Measurements from ENCODE around the gene TMEM253. TPM values are rescaled to one million over a fixed set of nuclear protein-coding genes. Genes with fewer than 3 reads are reported as not detected.
A peak's percentile ranks its signal among the peaks of the same experiment; 100 is the strongest.

The TMEM253 gene
- total RNA-seq, 1 donor from 2014 or later, result under 0.01 TPM

DNA sequence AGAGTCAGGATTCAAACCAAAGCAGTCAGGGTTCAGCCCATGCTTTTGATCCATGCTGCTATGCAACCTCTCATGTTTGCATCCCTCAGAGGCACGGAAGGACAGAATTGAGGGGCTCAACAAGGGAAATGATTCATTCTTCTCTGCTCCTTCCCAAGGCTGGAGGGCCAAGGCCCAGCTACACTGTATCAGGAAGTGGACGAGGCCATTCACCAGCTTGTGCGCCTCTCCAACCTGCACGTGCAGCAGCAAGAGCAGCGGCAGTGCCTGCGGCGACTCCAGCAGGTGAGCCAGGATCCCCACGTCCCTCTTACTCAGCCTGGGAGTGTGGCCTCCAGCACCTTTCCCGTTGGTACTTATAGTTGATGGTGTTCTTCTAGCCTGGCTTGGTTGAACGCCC, 22.1 kb upstream of the TMEM253 start:
- Histone ChIP-seq H3K36me3 (ENCODE audit: control insufficient read depth, insufficient read depth, low read length) (peaks cover 1% of the 10 kb centered on the region), H3K4me3 (ENCODE audit: low read depth, low read length) (no peak overlapping the region), H3K27me3 (ENCODE audit: control insufficient read depth, insufficient read depth, low read length) (no peaks in the 10 kb centered on the region)
- no peak for FAIRE-seq
- TF ChIP-seq, protein P1, sequence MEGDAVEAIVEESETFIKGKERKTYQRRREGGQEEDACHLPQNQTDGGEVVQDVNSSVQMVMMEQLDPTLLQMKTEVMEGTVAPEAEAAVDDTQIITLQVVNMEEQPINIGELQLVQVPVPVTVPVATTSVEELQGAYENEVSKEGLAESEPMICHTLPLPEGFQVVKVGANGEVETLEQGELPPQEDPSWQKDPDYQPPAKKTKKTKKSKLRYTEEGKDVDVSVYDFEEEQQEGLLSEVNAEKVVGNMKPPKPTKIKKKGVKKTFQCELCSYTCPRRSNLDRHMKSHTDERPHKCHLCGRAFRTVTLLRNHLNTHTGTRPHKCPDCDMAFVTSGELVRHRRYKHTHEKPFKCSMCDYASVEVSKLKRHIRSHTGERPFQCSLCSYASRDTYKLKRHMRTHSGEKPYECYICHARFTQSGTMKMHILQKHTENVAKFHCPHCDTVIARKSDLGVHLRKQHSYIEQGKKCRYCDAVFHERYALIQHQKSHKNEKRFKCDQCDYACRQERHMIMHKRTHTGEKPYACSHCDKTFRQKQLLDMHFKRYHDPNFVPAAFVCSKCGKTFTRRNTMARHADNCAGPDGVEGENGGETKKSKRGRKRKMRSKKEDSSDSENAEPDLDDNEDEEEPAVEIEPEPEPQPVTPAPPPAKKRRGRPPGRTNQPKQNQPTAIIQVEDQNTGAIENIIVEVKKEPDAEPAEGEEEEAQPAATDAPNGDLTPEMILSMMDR (IDR thresholded peaks at IDR 0.05; ENCODE audit: insufficient read depth, low read length, severe bottlenecking), result no peak
- DNase-seq (ENCODE audit: low read depth), result no peak

DNA sequence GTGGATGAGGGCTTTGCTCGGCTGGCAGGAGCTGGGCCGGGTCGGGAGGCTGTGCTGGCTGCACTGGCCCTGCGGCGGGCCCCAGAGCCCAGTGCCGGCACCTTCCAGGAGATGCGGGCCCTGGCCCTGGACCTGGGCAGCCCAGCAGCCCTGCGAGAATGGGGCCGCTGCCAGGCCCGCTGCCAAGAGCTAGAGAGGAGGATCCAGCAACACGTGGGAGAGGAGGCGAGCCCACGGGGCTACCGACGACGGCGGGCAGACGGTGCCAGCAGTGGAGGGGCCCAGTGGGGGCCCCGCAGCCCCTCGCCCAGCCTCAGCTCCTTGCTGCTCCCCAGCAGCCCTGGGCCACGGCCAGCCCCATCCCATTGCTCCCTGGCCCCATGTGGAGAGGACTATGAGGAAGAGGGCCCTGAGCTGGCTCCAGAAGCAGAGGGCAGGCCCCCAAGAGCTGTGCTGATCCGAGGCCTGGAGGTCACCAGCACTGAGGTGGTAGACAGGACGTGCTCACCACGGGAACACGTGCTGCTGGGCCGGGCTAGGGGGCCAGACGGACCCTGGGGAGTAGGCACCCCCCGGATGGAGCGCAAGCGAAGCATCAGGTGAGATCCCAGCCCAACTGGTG, 19.2 kb upstream of the TMEM253 start:
- Histone ChIP-seq H3K36me3 (ENCODE audit: control insufficient read depth, insufficient read depth, low read length) (peaks cover 1% of the 10 kb centered on the region), H3K4me3 (ENCODE audit: low read depth, low read length) (no peak overlapping the region), H3K27me3 (ENCODE audit: control insufficient read depth, insufficient read depth, low read length) (no peaks in the 10 kb centered on the region)
- no peak for FAIRE-seq
- TF ChIP-seq, protein P1 (IDR thresholded peaks at IDR 0.05; ENCODE audit: insufficient read depth, low read length, severe bottlenecking), result no peak
- DNase-seq (ENCODE audit: low read depth), result no peak

DNA sequence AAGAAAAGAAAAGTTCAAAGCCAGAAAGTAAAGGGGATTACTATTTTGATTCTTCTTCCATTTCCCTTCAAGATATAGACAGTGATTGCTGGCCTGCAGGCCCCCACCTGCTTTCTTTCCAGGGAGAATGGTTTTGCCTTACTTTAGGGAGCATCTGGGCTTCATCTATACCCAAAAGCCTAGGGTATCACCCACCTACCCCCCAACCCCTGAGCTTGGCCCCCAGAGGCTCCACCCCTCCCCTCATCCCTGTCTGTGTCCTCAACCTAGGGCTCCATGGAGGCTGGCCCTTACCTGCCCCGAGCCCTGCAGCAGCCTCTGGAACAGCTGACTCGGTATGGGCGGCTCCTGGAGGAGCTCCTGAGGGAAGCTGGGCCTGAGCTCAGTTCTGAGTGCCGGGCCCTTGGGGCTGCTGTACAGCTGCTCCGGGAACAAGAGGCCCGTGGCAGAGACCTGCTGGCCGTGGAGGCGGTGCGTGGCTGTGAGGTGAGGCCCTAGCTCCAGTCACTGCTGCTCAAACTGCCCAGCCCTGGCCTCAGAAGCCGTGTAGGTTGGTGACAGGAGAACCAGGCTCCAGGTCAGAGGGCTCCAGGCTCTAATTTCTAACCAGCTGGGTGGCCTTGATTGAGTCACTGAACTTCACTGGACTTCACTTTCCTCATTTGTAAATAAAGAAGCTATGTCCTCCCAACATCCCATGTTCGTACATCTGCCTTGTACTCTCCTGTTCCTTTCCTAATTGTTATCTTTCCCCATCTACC, 17.1 kb upstream of the TMEM253 start:
- DNase-seq (ENCODE audit: low read depth) (no peak), FAIRE-seq (no peak)
- TF ChIP-seq, protein P1 (IDR thresholded peaks at IDR 0.05; ENCODE audit: insufficient read depth, low read length, severe bottlenecking), result no peak
- Histone ChIP-seq H3K27me3 (ENCODE audit: control insufficient read depth, insufficient read depth, low read length) (no peaks in the 10 kb centered on the region), H3K36me3 (ENCODE audit: control insufficient read depth, insufficient read depth, low read length) (peaks cover 1% of the 10 kb centered on the region), H3K4me3 (ENCODE audit: low read depth, low read length) (no peak overlapping the region)

DNA sequence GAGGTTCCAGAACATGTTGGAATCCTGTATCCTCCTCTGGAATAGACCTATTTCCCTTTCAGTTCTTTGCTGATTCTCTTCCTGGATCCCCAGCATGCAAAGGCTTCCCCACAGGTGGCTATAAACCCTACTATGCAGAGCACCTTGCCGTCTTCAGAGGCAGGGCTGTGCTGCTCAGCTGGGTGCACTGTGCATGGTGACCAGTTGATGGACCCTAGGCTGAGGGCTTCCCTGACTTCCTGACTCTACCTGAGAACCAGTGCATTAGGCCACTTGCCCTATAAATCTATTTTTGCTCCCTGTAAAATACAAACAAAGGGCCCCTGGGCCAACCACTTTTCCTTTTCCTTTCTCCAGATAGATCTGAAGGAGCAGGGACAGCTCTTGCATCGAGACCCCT, 16.5 kb upstream of the TMEM253 start:
- DNase-seq (ENCODE audit: low read depth), result no peak
- Histone ChIP-seq H3K36me3 (ENCODE audit: control insufficient read depth, insufficient read depth, low read length) (peaks cover 1% of the 10 kb centered on the region), H3K27me3 (ENCODE audit: control insufficient read depth, insufficient read depth, low read length) (no peaks in the 10 kb centered on the region), H3K4me3 (ENCODE audit: low read depth, low read length) (no peak overlapping the region)
- TF ChIP-seq, protein P1 (IDR thresholded peaks at IDR 0.05; ENCODE audit: insufficient read depth, low read length, severe bottlenecking), result no peak
- FAIRE-seq, result no peak

DNA sequence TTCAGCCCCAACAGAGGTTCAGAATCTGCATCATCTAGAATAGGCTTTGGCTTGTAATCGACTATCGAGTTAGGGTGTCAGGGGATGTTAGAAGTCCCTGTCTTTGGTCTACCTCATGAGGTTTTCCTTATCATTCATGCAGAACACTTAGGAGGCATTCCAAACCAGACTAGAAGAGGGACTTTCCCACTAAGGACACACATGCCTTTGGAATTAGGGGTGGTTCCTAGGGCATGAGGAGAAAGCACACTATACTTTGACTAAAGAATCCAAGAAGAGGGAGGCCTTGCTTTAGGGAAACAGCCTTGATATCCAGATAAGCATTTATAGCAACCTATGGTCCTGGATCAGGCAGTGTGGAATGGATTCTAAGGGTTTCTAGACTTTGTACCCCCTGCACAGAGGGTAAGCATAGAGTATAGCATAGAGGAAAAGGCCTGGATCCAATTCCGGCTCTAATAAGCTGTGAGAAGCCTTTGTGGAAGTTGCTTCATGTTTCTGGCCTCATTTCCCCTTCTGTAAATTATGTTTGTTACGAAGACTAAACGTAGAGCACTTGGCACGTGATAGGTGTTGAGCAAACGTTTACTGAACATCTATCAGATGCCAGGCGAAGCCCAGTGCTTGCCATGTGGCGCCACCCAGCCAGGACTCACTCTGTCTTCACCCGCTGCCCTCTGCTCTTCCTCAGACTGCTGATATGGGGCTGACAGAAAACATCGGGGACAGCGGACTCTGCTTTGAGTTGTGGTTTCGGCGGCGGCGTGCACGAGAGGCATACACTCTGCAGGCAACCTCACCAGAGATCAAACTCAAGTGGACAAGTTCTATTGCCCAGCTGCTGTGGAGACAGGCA, 15.6 kb upstream of the TMEM253 start:
- TF ChIP-seq, protein P1 (IDR thresholded peaks at IDR 0.05; ENCODE audit: insufficient read depth, low read length, severe bottlenecking), result no peak
- Histone ChIP-seq H3K4me3 (ENCODE audit: low read depth, low read length) (no peak overlapping the region), H3K36me3 (ENCODE audit: control insufficient read depth, insufficient read depth, low read length) (peaks cover 2% of the 10 kb centered on the region), H3K27me3 (ENCODE audit: control insufficient read depth, insufficient read depth, low read length) (no peaks in the 10 kb centered on the region)
- peak; percentile 74 for DNase-seq (ENCODE audit: low read depth)
- FAIRE-seq, result peak; percentile 58

Data from bronchial epithelial cell (primary cell).